ENCODE measurements around the gene CCDC92.

CCDC92 gene

DNA sequence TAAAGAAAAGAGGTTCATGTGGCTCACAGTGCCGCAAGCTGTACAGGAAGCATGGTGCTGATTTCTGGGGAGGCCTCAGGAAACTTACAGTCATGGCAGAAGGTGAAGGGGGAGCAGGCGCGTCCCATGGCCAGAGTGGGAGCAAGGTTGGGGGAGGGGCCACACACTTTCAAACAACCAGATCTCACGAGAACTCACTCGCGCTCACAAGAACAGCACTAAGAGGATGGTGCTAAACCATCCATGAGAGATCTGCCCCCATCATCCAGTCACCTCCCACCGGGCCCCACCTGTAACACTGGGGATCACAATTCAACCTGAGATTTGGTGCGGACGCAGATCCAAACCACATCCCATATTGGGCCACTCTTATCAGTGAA, 80.5 kb downstream of the CCDC92 start:
- H3K9me3 ChIP-seq, result no peaks in the 10 kb centered on the region
- no peak overlapping the region for H3K4me3 ChIP-seq (ENCODE audit: low read depth in 1 of 2, low read length in 1 of 2)
- no peaks in the 10 kb centered on the region for H3K36me3 ChIP-seq
- H3K4me1 ChIP-seq (ENCODE audit: control insufficient read depth in 1 of 2, insufficient read depth in 1 of 2, low read depth in 1 of 2, low read length in 1 of 2), result peaks cover 48 to 49% of the 10 kb centered on the region in 2 experiments
- H3K27ac ChIP-seq, result no peak overlapping the region
- TF ChIP-seq CTCF (IDR thresholded peaks at IDR 0.05), result no peak
- H3K27me3 ChIP-seq, result no peaks in the 10 kb centered on the region

GRCh38 chr12:123891516-123892179, 81.0 kb downstream of the CCDC92 start:
- no peak overlapping the region for H3K27ac ChIP-seq
- H3K36me3 ChIP-seq, result no peaks in the 10 kb centered on the region
- no peak overlapping the region for H3K4me3 ChIP-seq (ENCODE audit: low read depth in 1 of 2, low read length in 1 of 2)
- no peaks in the 10 kb centered on the region for H3K9me3 ChIP-seq
- H3K27me3 ChIP-seq, result no peaks in the 10 kb centered on the region
- H3K4me1 ChIP-seq (ENCODE audit: control insufficient read depth in 1 of 2, insufficient read depth in 1 of 2, low read depth in 1 of 2, low read length in 1 of 2), result peaks cover 43 to 44% of the 10 kb centered on the region in 2 experiments
- no peak for TF ChIP-seq CTCF (IDR thresholded peaks at IDR 0.05)

DNA sequence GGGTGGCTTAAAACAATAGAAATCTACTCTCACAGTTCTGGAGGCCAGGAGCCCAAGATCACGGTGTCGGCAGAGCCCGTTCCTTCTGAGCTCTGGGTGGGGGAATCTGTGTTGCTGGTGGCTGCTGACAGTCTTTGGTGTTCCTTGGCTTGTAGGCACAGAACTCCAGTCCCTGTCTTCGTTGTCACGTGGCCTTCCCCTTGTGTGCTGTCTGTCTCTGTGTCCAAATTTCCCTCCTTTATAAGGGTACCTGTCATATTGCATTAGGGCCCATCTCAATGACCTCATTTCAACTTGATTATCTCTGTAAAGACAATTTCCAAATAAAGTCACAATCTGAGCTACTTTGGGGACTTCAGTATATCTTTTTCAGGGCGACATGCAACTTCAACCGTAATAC, 81.6 kb downstream of the CCDC92 start:
- TF ChIP-seq CTCF (IDR thresholded peaks at IDR 0.05), result no peak
- no peak overlapping the region for H3K4me3 ChIP-seq (ENCODE audit: low read depth in 1 of 2, low read length in 1 of 2)
- H3K27me3 ChIP-seq, result no peaks in the 10 kb centered on the region
- no peak overlapping the region for H3K27ac ChIP-seq
- no peaks in the 10 kb centered on the region for H3K9me3 ChIP-seq
- peaks cover 37 to 38% of the 10 kb centered on the region in 2 experiments for H3K4me1 ChIP-seq (ENCODE audit: control insufficient read depth in 1 of 2, insufficient read depth in 1 of 2, low read depth in 1 of 2, low read length in 1 of 2)
- H3K36me3 ChIP-seq, result no peaks in the 10 kb centered on the region

GRCh38 chr12:123890536-123890902, 82.1 kb downstream of the CCDC92 start:
- Histone ChIP-seq H3K27ac (no peak overlapping the region), H3K9me3 (no peaks in the 10 kb centered on the region), H3K27me3 (no peaks in the 10 kb centered on the region), H3K36me3 (no peaks in the 10 kb centered on the region), H3K4me1 (ENCODE audit: control insufficient read depth in 1 of 2, insufficient read depth in 1 of 2, low read depth in 1 of 2, low read length in 1 of 2) (peaks cover 36 to 38% of the 10 kb centered on the region in 2 experiments), H3K4me3 (ENCODE audit: low read depth in 1 of 2, low read length in 1 of 2) (no peak overlapping the region)
- no peak for TF ChIP-seq CTCF (IDR thresholded peaks at IDR 0.05)

DNA sequence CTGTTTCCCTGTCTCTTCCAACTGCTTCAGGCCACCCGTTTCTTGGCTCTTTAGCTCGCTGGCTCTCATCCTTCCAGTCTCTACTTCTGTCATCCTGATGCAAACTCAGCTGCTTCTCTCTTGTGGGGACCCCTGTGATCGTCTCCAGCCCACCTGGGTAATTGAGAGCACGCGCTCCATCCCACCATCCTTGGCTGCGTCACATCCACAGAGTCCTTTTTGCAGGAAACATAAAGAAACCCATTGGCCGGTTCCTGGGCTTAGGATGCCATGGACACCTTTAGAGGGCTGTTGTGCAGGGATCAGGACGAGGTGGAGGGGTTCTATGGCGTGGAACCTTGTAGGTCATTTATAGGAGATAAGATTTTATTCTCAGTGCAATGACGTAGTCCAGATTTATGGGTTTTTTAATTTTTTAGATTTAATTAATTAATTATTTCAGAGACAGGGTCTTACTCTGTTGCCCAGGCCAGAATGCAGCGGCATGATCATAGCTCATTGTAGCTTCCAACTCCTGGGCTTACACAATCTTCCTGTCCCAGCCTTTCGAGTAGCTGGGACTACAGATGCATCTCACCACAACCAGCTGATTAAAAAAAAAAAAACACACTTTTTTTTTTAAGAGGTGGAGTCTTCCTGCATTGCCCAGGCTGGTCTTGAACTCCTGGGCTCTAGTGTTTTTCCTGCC, 82.6 kb downstream of the CCDC92 start:
- TF ChIP-seq CTCF (IDR thresholded peaks at IDR 0.05), result no peak
- Histone ChIP-seq H3K4me3 (ENCODE audit: low read depth in 1 of 2, low read length in 1 of 2) (no peak overlapping the region), H3K36me3 (no peaks in the 10 kb centered on the region), H3K9me3 (no peaks in the 10 kb centered on the region), H3K4me1 (ENCODE audit: control insufficient read depth in 1 of 2, insufficient read depth in 1 of 2, low read depth in 1 of 2, low read length in 1 of 2) (peaks cover 36 to 38% of the 10 kb centered on the region in 2 experiments), H3K27me3 (no peaks in the 10 kb centered on the region), H3K27ac (no peak overlapping the region)
